ENCODE data around the gene RAB13.

DNA sequence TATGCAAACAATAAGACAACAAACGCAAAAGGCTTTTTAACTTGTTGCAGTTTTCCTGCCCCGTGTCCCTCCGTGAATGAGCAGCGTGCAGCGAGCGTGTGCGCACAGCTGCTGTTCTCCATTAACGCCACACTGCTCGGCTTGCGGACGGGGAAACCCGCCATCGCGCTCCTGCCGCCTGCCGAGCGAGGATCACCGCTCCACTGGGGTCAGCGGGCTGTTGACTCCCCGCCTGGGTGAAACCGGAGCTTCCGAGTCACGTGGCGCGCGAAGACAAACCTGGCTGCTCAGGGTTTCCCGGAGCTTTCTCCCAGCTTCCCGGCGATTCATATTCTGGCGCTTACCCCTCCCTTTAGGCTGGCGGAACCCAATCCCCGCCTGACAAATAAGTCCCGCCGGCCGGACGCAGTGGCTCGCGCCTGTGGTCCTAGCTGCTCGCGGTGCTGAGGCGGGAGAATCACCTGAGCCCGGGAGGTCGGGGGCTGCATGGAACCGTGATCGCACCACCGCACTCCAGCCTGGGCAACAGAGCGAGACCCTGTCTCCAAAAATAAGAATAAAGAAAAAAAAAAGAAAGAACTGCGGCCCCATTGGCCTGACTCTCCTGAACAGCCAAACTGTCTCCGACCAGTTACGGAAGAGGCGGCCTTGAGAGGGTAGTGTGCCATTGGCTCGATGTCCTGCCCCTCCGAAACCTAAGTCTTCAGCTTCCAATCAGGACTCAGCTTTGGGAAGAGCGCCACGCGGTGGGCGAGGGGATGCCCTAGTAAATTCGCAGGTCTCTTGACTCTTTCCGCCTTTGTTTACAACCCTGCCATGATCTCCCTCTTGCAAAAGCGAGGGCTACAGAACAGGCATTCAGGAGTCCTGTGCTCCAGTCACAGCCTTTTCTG, 18.8 kb downstream of the RAB13 start, which contains the start of gene CREB3L4:
- TF ChIP-seq, protein P1, sequence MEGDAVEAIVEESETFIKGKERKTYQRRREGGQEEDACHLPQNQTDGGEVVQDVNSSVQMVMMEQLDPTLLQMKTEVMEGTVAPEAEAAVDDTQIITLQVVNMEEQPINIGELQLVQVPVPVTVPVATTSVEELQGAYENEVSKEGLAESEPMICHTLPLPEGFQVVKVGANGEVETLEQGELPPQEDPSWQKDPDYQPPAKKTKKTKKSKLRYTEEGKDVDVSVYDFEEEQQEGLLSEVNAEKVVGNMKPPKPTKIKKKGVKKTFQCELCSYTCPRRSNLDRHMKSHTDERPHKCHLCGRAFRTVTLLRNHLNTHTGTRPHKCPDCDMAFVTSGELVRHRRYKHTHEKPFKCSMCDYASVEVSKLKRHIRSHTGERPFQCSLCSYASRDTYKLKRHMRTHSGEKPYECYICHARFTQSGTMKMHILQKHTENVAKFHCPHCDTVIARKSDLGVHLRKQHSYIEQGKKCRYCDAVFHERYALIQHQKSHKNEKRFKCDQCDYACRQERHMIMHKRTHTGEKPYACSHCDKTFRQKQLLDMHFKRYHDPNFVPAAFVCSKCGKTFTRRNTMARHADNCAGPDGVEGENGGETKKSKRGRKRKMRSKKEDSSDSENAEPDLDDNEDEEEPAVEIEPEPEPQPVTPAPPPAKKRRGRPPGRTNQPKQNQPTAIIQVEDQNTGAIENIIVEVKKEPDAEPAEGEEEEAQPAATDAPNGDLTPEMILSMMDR (conservative IDR thresholded peaks at IDR 0.05): no peak; the same call in 1 of the 2 replicates
- TF ChIP-seq ZFX (IDR thresholded peaks at IDR 0.05): no peak; the same call in 1 of the 2 replicates

Measured in C4-2B (cell line).